ENCODE results near the gene PFKM.

Gene PFKM

GRCh38 chr12:48080285-48080684 lies 38.9 kb upstream of the PFKM start:
- no peaks in the 10 kb centered on the region for H3K4me1 ChIP-seq (ENCODE audit: insufficient read depth, low read length, severe bottlenecking)
- H3K9ac ChIP-seq (ENCODE audit: low read length), result no peak overlapping the region
- H4K20me1 ChIP-seq (ENCODE audit: insufficient read depth, low read length), result no peaks in the 10 kb centered on the region
- H3K4me2 ChIP-seq (ENCODE audit: low read length), result no peak overlapping the region
- H3F3A ChIP-seq (ENCODE audit: insufficient read depth, low read length), result no peaks in the 10 kb centered on the region
- no peak overlapping the region for H3K4me3 ChIP-seq (ENCODE audit: low read depth, low read length, poor library complexity, severe bottlenecking)
- no peak overlapping the region for H2AFZ ChIP-seq (ENCODE audit: low read length)
- TF ChIP-seq CTCF (IDR thresholded peaks at IDR 0.05; ENCODE audit: low read length), result no peak
- no peak for TF ChIP-seq EZH2 (IDR thresholded peaks at IDR 0.05; ENCODE audit: borderline replicate concordance, low read length)
- peaks cover 5% of the 10 kb centered on the region for H3K9me3 ChIP-seq (ENCODE audit: low read length)
- H3K79me2 ChIP-seq (ENCODE audit: insufficient read depth, low read length), result no peaks in the 10 kb centered on the region
- H3K27me3 ChIP-seq (ENCODE audit: insufficient read depth, low read length), result no peaks in the 10 kb centered on the region
- no peaks in the 10 kb centered on the region for H3K9me2 ChIP-seq (ENCODE audit: low read depth, low read length)
- peaks cover 69% of the 10 kb centered on the region for H3K36me3 ChIP-seq (ENCODE audit: insufficient read depth, low read length)
- H3K27ac ChIP-seq (ENCODE audit: low read depth, low read length, poor library complexity, severe bottlenecking), result no peak overlapping the region

GRCh38 chr12:48080821-48081220 lies 38.3 kb upstream of the PFKM start:
- no peak overlapping the region for H3K27ac ChIP-seq (ENCODE audit: low read depth, low read length, poor library complexity, severe bottlenecking)
- TF ChIP-seq EZH2 (IDR thresholded peaks at IDR 0.05; ENCODE audit: borderline replicate concordance, low read length), result no peak
- no peak for TF ChIP-seq CTCF (IDR thresholded peaks at IDR 0.05; ENCODE audit: low read length)
- H3K4me2 ChIP-seq (ENCODE audit: low read length), result no peak overlapping the region
- H3K9ac ChIP-seq (ENCODE audit: low read length), result no peak overlapping the region
- H3K79me2 ChIP-seq (ENCODE audit: insufficient read depth, low read length), result no peaks in the 10 kb centered on the region
- H2AFZ ChIP-seq (ENCODE audit: low read length), result no peak overlapping the region
- H3K36me3 ChIP-seq (ENCODE audit: insufficient read depth, low read length), result peaks cover 71% of the 10 kb centered on the region
- peaks cover 5% of the 10 kb centered on the region for H3K9me3 ChIP-seq (ENCODE audit: low read length)
- no peaks in the 10 kb centered on the region for H3K27me3 ChIP-seq (ENCODE audit: insufficient read depth, low read length)
- no peaks in the 10 kb centered on the region for H3F3A ChIP-seq (ENCODE audit: insufficient read depth, low read length)
- no peaks in the 10 kb centered on the region for H3K4me1 ChIP-seq (ENCODE audit: insufficient read depth, low read length, severe bottlenecking)
- H3K9me2 ChIP-seq (ENCODE audit: low read depth, low read length), result no peaks in the 10 kb centered on the region
- no peak overlapping the region for H3K4me3 ChIP-seq (ENCODE audit: low read depth, low read length, poor library complexity, severe bottlenecking)
- H4K20me1 ChIP-seq (ENCODE audit: insufficient read depth, low read length), result no peaks in the 10 kb centered on the region

GRCh38 chr12:48084066-48084465 lies 35.1 kb upstream of the PFKM start:
- Histone ChIP-seq H3K79me2 (ENCODE audit: insufficient read depth, low read length) (no peaks in the 10 kb centered on the region), H4K20me1 (ENCODE audit: insufficient read depth, low read length) (no peaks in the 10 kb centered on the region), H3K36me3 (ENCODE audit: insufficient read depth, low read length) (peaks cover 72% of the 10 kb centered on the region), H2AFZ (ENCODE audit: low read length) (no peak overlapping the region), H3K9ac (ENCODE audit: low read length) (no peak overlapping the region), H3K4me1 (ENCODE audit: insufficient read depth, low read length, severe bottlenecking) (no peaks in the 10 kb centered on the region), H3K27ac (ENCODE audit: low read depth, low read length, poor library complexity, severe bottlenecking) (no peak overlapping the region), H3K9me3 (ENCODE audit: low read length) (no peaks in the 10 kb centered on the region), H3K27me3 (ENCODE audit: insufficient read depth, low read length) (no peaks in the 10 kb centered on the region), H3F3A (ENCODE audit: insufficient read depth, low read length) (no peaks in the 10 kb centered on the region), H3K9me2 (ENCODE audit: low read depth, low read length) (no peaks in the 10 kb centered on the region), H3K4me2 (ENCODE audit: low read length) (no peak overlapping the region), H3K4me3 (ENCODE audit: low read depth, low read length, poor library complexity, severe bottlenecking) (no peak overlapping the region)
- TF ChIP-seq CTCF (IDR thresholded peaks at IDR 0.05; ENCODE audit: low read length) (peak; percentile 36; the same call in 1 of the 2 replicates), EZH2 (IDR thresholded peaks at IDR 0.05; ENCODE audit: borderline replicate concordance, low read length) (no peak)
